HepG2 (cell line): ENCODE results near the gene NDUFB7. TPM values are rescaled to one million over a fixed set of nuclear protein-coding genes. Genes with fewer than 3 reads are reported as not detected.

Experiments used
- ATAC-seq: fragments of 200-7000 bp; cut with Tn5 transposase; 3 replicates; pipeline ENCODE4 v1.9.1; 2020; ENCODE audit warnings: mild to moderate bottlenecking, moderate library complexity
- BruUV-seq: library from RNA; stranded (reverse); fragments of 400-500 nt; replicated peaks from 2 replicates; lab custom pipeline; 2021; lab: Mats Ljungman, UMichigan
- CTCF ChIA-PET: fragments of 300-600 bp; formaldehyde crosslinking; extraction: SDS; loops from one replicate; lab custom pipeline; 2021; ENCODE audit warnings: low total read pairs, inconsistent platforms, low intra/inter-chr PET ratio; lab: Yijun Ruan, JAX
- POLR2A ChIA-PET: fragments of 350-600 bp; sonication (Branson Sonifier 250); formaldehyde crosslinking; loops from one replicate; lab custom pipeline; 2020; ENCODE audit warnings: antibody characterized with exemption, inconsistent platforms; lab: Yijun Ruan, JAX
- DNase-seq: peaks from one replicate; pipeline ENCODE4 v3.0.0-alpha.2; 2015; ENCODE audit warnings: low spot score
- FAIRE-seq: peaks from 3 replicates; lab custom pipeline; 2011; peaks lifted over from hg19 to GRCh38; lab: Jason Lieb, UNC
- H2AFZ ChIP-seq: one replicate; pipeline ENCODE4 v1.6.1; 2011; ENCODE audit warnings: low read length, inconsistent platforms
- H3K27ac ChIP-seq: fragments of 300-600 bp; 3 replicates; pipeline ENCODE4 v1.8.0; 2011; ENCODE audit warnings: mixed run types, mild to moderate bottlenecking, mixed read lengths, low read length, inconsistent platforms; ENCODE audit not compliant: insufficient read depth; ENCODE audit errors: extremely low read length
- H3K27me3 ChIP-seq, 2 experiments: fragments of 200-600 bp in 1 of 2; 2 replicates in 1 of 2; 3 replicates in 1 of 2; pipeline versions ENCODE4 v1.6.0 to v1.8.0; 2011; ENCODE audit warnings: low read length in 2 of 2, mild to moderate bottlenecking in 2 of 2, moderate library complexity in 2 of 2, inconsistent platforms in 1 of 2; ENCODE audit not compliant: insufficient read depth in 2 of 2, control insufficient read depth in 1 of 2
- H3K36me3 ChIP-seq, 2 experiments: fragments of 200-600 bp in 1 of 2; replicated peaks in 1 of 2; 2 replicates in 1 of 2; 3 replicates in 1 of 2; pipeline versions ENCODE4 v1.5.1 to v1.8.0; 2011; ENCODE audit warnings: low read length in 2 of 2, inconsistent platforms in 1 of 2; ENCODE audit not compliant: insufficient read depth in 2 of 2, control insufficient read depth in 1 of 2
- H3K4me1 ChIP-seq: 2 replicates; pipeline ENCODE4 v1.5.1; 2012; ENCODE audit warnings: low read length, inconsistent platforms; ENCODE audit not compliant: insufficient read depth
- H3K4me2 ChIP-seq: 2 replicates; pipeline ENCODE4 v1.6.0; 2011; ENCODE audit warnings: low read depth, low read length, inconsistent platforms
- H3K4me3 ChIP-seq, 3 experiments: fragments of 200-600 bp in 1 of 3; sonication (generic), shearing (Covaris generic) in 1 of 3; replicated peaks in 1 of 3; 2 replicates each; pipeline ENCODE4 v1.5.1; 2011 to 2016; ENCODE audit warnings: low read length in 3 of 3, inconsistent platforms in 2 of 3, low read depth in 2 of 3, mild to moderate bottlenecking in 2 of 3, control low read depth in 1 of 3, mixed read lengths in 1 of 3; ENCODE audit not compliant: insufficient read depth in 1 of 3
- H3K79me2 ChIP-seq: one replicate; pipeline ENCODE4 v1.6.1; 2011; ENCODE audit warnings: low read length, inconsistent platforms; ENCODE audit not compliant: insufficient read depth
- H3K9ac ChIP-seq: 2 replicates; pipeline ENCODE4 v1.6.0; 2011; ENCODE audit warnings: mild to moderate bottlenecking, low read depth, low read length, inconsistent platforms; ENCODE audit not compliant: insufficient read depth
- H3K9me3 ChIP-seq: 2 replicates; pipeline ENCODE4 v1.5.1; 2012; ENCODE audit warnings: mild to moderate bottlenecking, low read length
- H4K20me1 ChIP-seq: 2 replicates; pipeline ENCODE4 v1.6.0; 2011; ENCODE audit warnings: inconsistent platforms, mild to moderate bottlenecking, low read length, moderate library complexity; ENCODE audit not compliant: insufficient read depth
- BRCA1 ChIP-seq: sonication (generic); formaldehyde crosslinking; IDR thresholded peaks from 2 replicates; pipeline ENCODE4 v1.4.0; 2020; ENCODE audit warnings: missing genetic modification reagents
- CREB1 ChIP-seq, 2 experiments: fragments of 450-650 bp in 1 of 2; IDR thresholded peaks; 2 replicates each; pipeline ENCODE4 v1.6.1; 2016 to 2017; ENCODE audit warnings: control low read depth in 1 of 2, mild to moderate bottlenecking in 1 of 2, missing compliant biosample characterization in 1 of 2, missing genetic modification characterization in 1 of 2
- KLF9 ChIP-seq: IDR thresholded peaks from 2 replicates; pipeline ENCODE4 v1.6.1; 2016; ENCODE audit warnings: low read depth
- MXD4 ChIP-seq: IDR thresholded peaks from 2 replicates; pipeline ENCODE4 v1.6.1; 2016; ENCODE audit warnings: mild to moderate bottlenecking, missing biosample characterization, missing genetic modification reagents
- MZF1 ChIP-seq: sonication (generic); formaldehyde crosslinking; IDR thresholded peaks from 2 replicates; pipeline ENCODE4 v1.8.1; 2023; ENCODE audit warnings: mild to moderate bottlenecking, missing genetic modification reagents, borderline replicate concordance
- PHF8 ChIP-seq: sonication (generic); formaldehyde crosslinking; IDR thresholded peaks from 2 replicates; pipeline ENCODE4 v1.5.0; 2020; ENCODE audit warnings: missing genetic modification reagents
- PLRG1 ChIP-seq: fragments of 450-650 bp; conservative IDR thresholded peaks from 2 replicates; pipeline ENCODE4 v1.6.1; 2016
- RARA ChIP-seq: IDR thresholded peaks from 2 replicates; pipeline ENCODE4 v1.6.1; 2016; ENCODE audit warnings: missing genetic modification reagents, missing compliant biosample characterization
- RELA ChIP-seq: sonication (generic); formaldehyde crosslinking; IDR thresholded peaks from 2 replicates; pipeline ENCODE4 v1.4.0; 2020; ENCODE audit warnings: missing genetic modification reagents
- ZFP37 ChIP-seq: sonication (generic); formaldehyde crosslinking; IDR thresholded peaks from 2 replicates; pipeline ENCODE4 v1.4.0; 2020; ENCODE audit warnings: missing genetic modification reagents, borderline replicate concordance
- ZNF33A ChIP-seq: sonication (generic); formaldehyde crosslinking; IDR thresholded peaks from 2 replicates; pipeline ENCODE4 v1.5.1; 2020; ENCODE audit warnings: missing genetic modification reagents, mild to moderate bottlenecking, moderate library complexity, borderline replicate concordance
- ZNF616 ChIP-seq: sonication (generic); formaldehyde crosslinking; IDR thresholded peaks from 2 replicates; pipeline ENCODE4 v1.5.0; 2020; ENCODE audit warnings: low read depth, mild to moderate bottlenecking, missing genetic modification reagents
- ZNF747 ChIP-seq: sonication (generic); formaldehyde crosslinking; IDR thresholded peaks from 2 replicates; pipeline ENCODE4 v1.8.1; 2023; ENCODE audit warnings: missing genetic modification reagents, mild to moderate bottlenecking, borderline replicate concordance
- WGBS: methylation state at CpG from one replicate; pipeline ENCODE4 v1.1.6; 2017; ENCODE audit warnings: low lambda C conversion rate; 5-methylcytosine and 5-hydroxymethylcytosine counted together
- in situ Hi-C: cut with HindIII; loops from 2 replicates; pipeline ENCODE4 v1.10.0; 2017; ENCODE audit warnings: low pct_unique_long_range_greater_than_20kb; ENCODE audit not compliant: extremely low pct_ligation_motif_present
- intact Hi-C: fragments of 100-400 bp; cut with micrococcal nuclease; formaldehyde crosslinking; loops from one replicate; pipeline ENCODE4 v1.10.0; 2022; ENCODE audit not compliant: unreplicated experiment
- polyA plus RNA-seq, 8 experiments: library from polyadenylated mRNA; depleted of rRNA in 3 of 8; stranded (reverse) in 7 of 8; unstranded in 1 of 8; fragments of >200 nt; fragmentation: Illumina TruSeq in 4 of 8; extraction: Trizol in 4 of 8; gene quantifications; 2 replicates each; pipeline versions ENCODE4 v1.2.1 to v1.2.3, GENCODE V29; 2011 to 2016; ENCODE audit warnings: low read depth in 4 of 8, missing spikeins in 1 of 8, mixed read lengths in 1 of 8; ENCODE audit not compliant: insufficient read depth in 1 of 8
- total RNA-seq, 5 experiments: library from RNA; depleted of rRNA; stranded (reverse); fragments of >200 nt; fragmentation: Illumina TruSeq; extraction: Trizol; gene quantifications; 2 replicates each; pipeline ENCODE4 v1.2.3, GENCODE V29; 2016; ENCODE audit warnings: low read depth in 1 of 5
- TF ChIP-seq, protein P1 (sequence below): sonication (generic); formaldehyde crosslinking; IDR thresholded peaks from 2 replicates; pipeline ENCODE4 v1.8.1; 2023; ENCODE audit warnings: missing genetic modification reagents, inconsistent platforms, borderline replicate concordance
- TF ChIP-seq, protein P2 (sequence below): sonication (generic); formaldehyde crosslinking; IDR thresholded peaks from 2 replicates; pipeline ENCODE4 v1.4.0; 2020; ENCODE audit warnings: missing genetic modification reagents, mild to moderate bottlenecking, borderline replicate concordance

The NDUFB7 gene
- total and polyA plus RNA-seq, 2 of the 13 experiments (the other 11 are each of a cell fraction or from before 2014, with no cell fraction given): 156 to 198 TPM

DNA sequence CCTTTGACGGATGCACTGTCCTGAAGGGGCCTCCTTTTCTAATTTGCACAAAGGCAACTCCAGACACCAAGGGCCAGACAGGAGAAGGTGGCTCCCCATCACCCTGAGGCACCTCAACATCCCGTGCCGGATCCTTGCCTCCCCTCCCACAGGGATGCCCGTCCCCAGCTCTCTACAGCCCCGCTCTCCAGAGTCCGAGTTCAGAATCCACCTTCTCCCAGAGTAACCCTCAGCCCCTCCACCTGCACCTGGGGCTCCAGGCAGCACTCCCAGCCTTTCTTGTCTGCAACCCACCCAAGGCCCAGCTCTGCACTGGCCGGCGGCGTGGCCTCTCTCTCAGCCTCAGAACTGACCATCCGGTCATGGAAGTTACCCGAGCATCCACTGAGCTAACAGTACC lies 4.8 kb downstream of the NDUFB7 start:
- no peak for ATAC-seq
- Histone ChIP-seq H3K27me3 (no peaks in the 10 kb centered on the region; a peak in 1 of 5 replicates), H3K4me1 (peaks cover 28% of the 10 kb centered on the region), H3K27ac (no peak overlapping the region), H3K9me3 (no peaks in the 10 kb centered on the region), H3K9ac (no peak overlapping the region), H3K4me2 (no peak overlapping the region), H4K20me1 (no peaks in the 10 kb centered on the region; the same call in 1 of the 2 replicates), H3K4me3 (no peak overlapping the region), H2AFZ (no peak overlapping the region), H3K36me3 (peaks cover 6 to 17% of the 10 kb centered on the region in 2 experiments; a peak in 3 of 5 replicates), H3K79me2 (peaks cover 13% of the 10 kb centered on the region)
- in situ Hi-C loops (no loop called here), intact Hi-C loops (no loop called here)
- CTCF ChIA-PET: no interaction called here
- POLR2A ChIA-PET: no interaction called here
- 93% methylated on average over 5 of the region's 11 CpGs for WGBS
- DNase-seq: no peak
- BruUV-seq: no TSS peak
- FAIRE-seq: no peak
- TF ChIP-seq, protein P1, sequence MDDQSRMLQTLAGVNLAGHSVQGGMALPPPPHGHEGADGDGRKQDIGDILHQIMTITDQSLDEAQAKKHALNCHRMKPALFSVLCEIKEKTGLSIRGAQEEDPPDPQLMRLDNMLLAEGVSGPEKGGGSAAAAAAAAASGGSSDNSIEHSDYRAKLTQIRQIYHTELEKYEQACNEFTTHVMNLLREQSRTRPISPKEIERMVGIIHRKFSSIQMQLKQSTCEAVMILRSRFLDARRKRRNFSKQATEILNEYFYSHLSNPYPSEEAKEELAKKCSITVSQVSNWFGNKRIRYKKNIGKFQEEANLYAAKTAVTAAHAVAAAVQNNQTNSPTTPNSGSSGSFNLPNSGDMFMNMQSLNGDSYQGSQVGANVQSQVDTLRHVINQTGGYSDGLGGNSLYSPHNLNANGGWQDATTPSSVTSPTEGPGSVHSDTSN (CRISPR knock-in tag): no peak
- TF ChIP-seq PHF8 (CRISPR knock-in tag) (no peak), MZF1 (CRISPR knock-in tag) (no peak), ZNF616 (no peak), BRCA1 (CRISPR knock-in tag) (no peak)

DNA sequence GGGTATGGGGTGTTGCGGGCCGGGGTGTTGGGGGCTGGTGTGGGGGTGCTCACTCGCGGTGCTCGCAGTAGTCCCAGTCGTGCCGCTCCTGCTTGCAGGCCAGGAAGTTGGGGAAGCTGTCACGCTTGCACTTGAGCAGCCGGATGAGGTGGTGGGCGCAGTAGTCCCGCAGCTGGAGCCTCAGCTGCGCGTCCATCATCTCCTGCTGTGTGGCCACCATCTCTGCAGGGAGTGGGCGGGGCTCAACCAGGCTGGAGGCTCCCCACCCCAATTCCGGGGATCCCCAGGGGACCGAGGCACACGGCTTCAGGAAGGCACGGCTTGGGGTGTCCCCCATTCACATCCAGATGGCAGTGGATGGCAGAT lies 5.2 kb downstream of the NDUFB7 start:
- Histone ChIP-seq H3K27ac (no peak overlapping the region), H3K4me2 (no peak overlapping the region), H4K20me1 (no peaks in the 10 kb centered on the region; the same call in 1 of the 2 replicates), H2AFZ (no peak overlapping the region), H3K36me3 (peaks cover 6 to 17% of the 10 kb centered on the region in 2 experiments; a peak in 3 of 5 replicates), H3K4me1 (peaks cover 28% of the 10 kb centered on the region), H3K27me3 (no peaks in the 10 kb centered on the region; a peak in 1 of 5 replicates), H3K9ac (no peak overlapping the region), H3K9me3 (no peaks in the 10 kb centered on the region), H3K79me2 (peaks cover 12% of the 10 kb centered on the region), H3K4me3 (no peak overlapping the region)
- no TSS peak for BruUV-seq
- TF ChIP-seq KLF9: no peak
- TF ChIP-seq ZFP37 (CRISPR knock-in tag): no peak
- TF ChIP-seq ZNF33A (CRISPR knock-in tag): no peak
- no peak for TF ChIP-seq ZNF747 (CRISPR knock-in tag)
- no peak for TF ChIP-seq PLRG1
- no peak for TF ChIP-seq MXD4 (CRISPR knock-in tag)
- TF ChIP-seq RARA (CRISPR knock-in tag): no peak
- TF ChIP-seq, protein P2, sequence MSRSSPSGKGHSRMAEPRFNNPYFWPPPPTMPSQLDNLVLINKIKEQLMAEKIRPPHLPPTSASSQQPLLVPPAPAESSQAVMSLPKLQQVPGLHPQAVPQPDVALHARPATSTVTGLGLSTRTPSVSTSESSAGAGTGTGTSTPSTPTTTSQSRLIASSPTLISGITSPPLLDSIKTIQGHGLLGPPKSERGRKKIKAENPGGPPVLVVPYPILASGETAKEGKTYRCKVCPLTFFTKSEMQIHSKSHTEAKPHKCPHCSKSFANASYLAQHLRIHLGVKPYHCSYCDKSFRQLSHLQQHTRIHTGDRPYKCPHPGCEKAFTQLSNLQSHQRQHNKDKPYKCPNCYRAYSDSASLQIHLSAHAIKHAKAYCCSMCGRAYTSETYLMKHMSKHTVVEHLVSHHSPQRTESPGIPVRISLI (CRISPR knock-in tag): no peak
- TF ChIP-seq CREB1 (IDR thresholded peaks at IDR 0.05): no peak
- no peak for TF ChIP-seq CREB1 (CRISPR knock-in tag; IDR thresholded peaks at IDR 0.05)
- TF ChIP-seq RELA (CRISPR knock-in tag): no peak
- WGBS: 100% methylated on average over 3 of the region's 18 CpGs
- FAIRE-seq (no peak), ATAC-seq (no peak), DNase-seq (no peak)
- ChIA-PET CTCF (no interaction called here), POLR2A (no interaction called here)
- intact Hi-C loops: no loop called here
- in situ Hi-C loops: no loop called here
